HEK293T (cell line): ENCODE measurements around the gene GGPS1.

Experiments
- ARNT ChIP-seq: fragments of 450-650 bp; IDR thresholded peaks from 2 replicates; pipeline ENCODE4 v1.6.1; 2017; ENCODE audit warnings: mild to moderate bottlenecking
- CTBP1 ChIP-seq: fragments of 450-650 bp; IDR thresholded peaks from 2 replicates; pipeline ENCODE4 v1.6.1; 2016; ENCODE audit warnings: borderline replicate concordance
- ELF4 ChIP-seq: fragments of 450-650 bp; IDR thresholded peaks from 2 replicates; pipeline ENCODE4 v1.6.1; 2017; ENCODE audit warnings: antibody characterized with exemption
- FOXA1 ChIP-seq: fragments of 450-650 bp; IDR thresholded peaks from 2 replicates; pipeline ENCODE4 v1.6.1; 2016; ENCODE audit warnings: mild to moderate bottlenecking
- FOXK2 ChIP-seq: fragments of 450-650 bp; IDR thresholded peaks from 2 replicates; pipeline ENCODE4 v1.6.1; 2016; ENCODE audit warnings: mild to moderate bottlenecking
- FOXM1 ChIP-seq: fragments of 450-650 bp; IDR thresholded peaks from 2 replicates; pipeline ENCODE4 v1.6.1; 2017; ENCODE audit warnings: mild to moderate bottlenecking, borderline replicate concordance
- HDGF ChIP-seq: fragments of 450-650 bp; IDR thresholded peaks from 2 replicates; pipeline ENCODE4 v1.6.1; 2017; ENCODE audit warnings: antibody characterized with exemption, borderline replicate concordance
- LEF1 ChIP-seq: fragments of 450-650 bp; IDR thresholded peaks from 2 replicates; pipeline ENCODE4 v1.6.1; 2017; ENCODE audit warnings: mild to moderate bottlenecking, borderline replicate concordance
- NFRKB ChIP-seq: fragments of 450-650 bp; IDR thresholded peaks from 2 replicates; pipeline ENCODE4 v1.6.1; 2016; ENCODE audit warnings: mild to moderate bottlenecking, moderate library complexity
- PKNOX1 ChIP-seq: fragments of 450-650 bp; IDR thresholded peaks from 2 replicates; pipeline ENCODE4 v1.6.1; 2016
- SP1 ChIP-seq: fragments of 450-650 bp; IDR thresholded peaks from 2 replicates; pipeline ENCODE4 v1.6.1; 2017
- SUZ12 ChIP-seq: fragments of 450-650 bp; IDR thresholded peaks from 2 replicates; pipeline ENCODE4 v1.6.1; 2016; ENCODE audit warnings: mild to moderate bottlenecking
- TARDBP ChIP-seq: fragments of 450-650 bp; IDR thresholded peaks from 2 replicates; pipeline ENCODE4 v1.6.1; 2016
- ZNF384 ChIP-seq: fragments of 450-650 bp; IDR thresholded peaks from 2 replicates; pipeline ENCODE4 v1.6.1; 2016

- TF ChIP-seq FOXM1: no peak
- no peak for TF ChIP-seq HDGF
- TF ChIP-seq NFRKB: no peak
- TF ChIP-seq FOXK2: no peak
- no peak for TF ChIP-seq SUZ12
- no peak for TF ChIP-seq ARNT
- no peak for TF ChIP-seq ELF4
- TF ChIP-seq TARDBP: no peak
- TF ChIP-seq LEF1: no peak
- TF ChIP-seq CTBP1: no peak
- no peak for TF ChIP-seq PKNOX1
- no peak for TF ChIP-seq SP1
- no peak for TF ChIP-seq ZNF384
- no peak for TF ChIP-seq FOXA1
Observed at GRCh38 chr1:235313262-235313661, 15.1 kb upstream of the GGPS1 start.
